Uterus (tissue), 4 donors: ENCODE data around the gene ANKRD65. TPM values are rescaled to one million over a fixed set of nuclear protein-coding genes. Genes with fewer than 3 reads are reported as not detected.
A peak's percentile ranks its signal among the peaks of the same experiment; 100 is the strongest.

Experiments
- DNase-seq, 2 donors: peaks; one replicate each; pipeline ENCODE4 v3.0.0-alpha.2; 2019 to 2020
- H3K27ac ChIP-seq, 2 donors: fragments of 200-600 bp; sonication (generic); 1 replicate in 1 of 2; 2 replicates in 1 of 2; pipeline ENCODE4 v1.5.1; 2016 to 2018
- H3K27me3 ChIP-seq, 2 donors: fragments of 200-600 bp; sonication (generic); one replicate each; pipeline ENCODE4 v1.5.1; 2018 to 2019; ENCODE audit warnings: control low read depth in 1 of 2
- H3K36me3 ChIP-seq, 2 donors: fragments of 200-600 bp; sonication (generic); one replicate each; pipeline ENCODE4 v1.5.1; 2019; ENCODE audit warnings: control low read depth in 1 of 2
- H3K4me1 ChIP-seq, 2 donors: fragments of 200-600 bp; sonication (generic); one replicate each; pipeline ENCODE4 v1.5.1; 2018 to 2019; ENCODE audit warnings: control low read depth in 1 of 2
- H3K4me3 ChIP-seq, 2 donors: fragments of 200-600 bp; sonication (generic); 1 replicate in 1 of 2; 2 replicates in 1 of 2; pipeline ENCODE4 v1.5.1; 2018 to 2019; ENCODE audit warnings: mild to moderate bottlenecking in 1 of 2
- H3K9me3 ChIP-seq, 2 donors: fragments of 200-600 bp; sonication (generic); one replicate each; pipeline ENCODE4 v1.5.1; 2019; ENCODE audit warnings: control low read depth in 1 of 2
- CTCF ChIP-seq, 4 experiments: fragments of 200-600 bp in 2 of 4; fragments of 450-650 bp in 2 of 4; sonication (generic) in 2 of 4; IDR thresholded peaks; one replicate each; pipeline ENCODE4 v1.5.1; 2016 to 2019; ENCODE audit warnings: antibody characterized with exemption in 4 of 4, mild to moderate bottlenecking in 2 of 4, moderate library complexity in 1 of 4
- POLR2A ChIP-seq, 2 donors: fragments of 450-650 bp; IDR thresholded peaks; one replicate each; pipeline ENCODE4 v1.6.1; 2016; ENCODE audit warnings: antibody characterized with exemption in 2 of 2, mild to moderate bottlenecking in 1 of 2, moderate library complexity in 1 of 2
- intact Hi-C: fragments of 100-400 bp; cut with DNase I; formaldehyde crosslinking; loops from one replicate; pipeline ENCODE4 v1.15.1; 2023; ENCODE audit warnings: low total_unique reads
- total RNA-seq, 4 donors: library from RNA; depleted of rRNA in 3 of 4; stranded (reverse); fragments of >200 nt in 3 of 4; gene quantifications; one replicate each; pipeline versions ENCODE4 v1.1.0 to v1.2.4, GENCODE V29; 2014 to 2023
- donor health status: DM: yes; HTN: yes; CAD: no.

Gene ANKRD65
- total RNA-seq, 4 donors from 2014 or later, result 1.3 to 20.0 (median 6.7) TPM

- no peaks in the 10 kb centered on the region for H3K9me3 ChIP-seq
- no peaks in the 10 kb centered on the region for H3K27me3 ChIP-seq
- DNase-seq, result no peak
- no peaks in the 10 kb centered on the region for H3K36me3 ChIP-seq
- peaks cover 9 to 20% of the 10 kb centered on the region in 2 donors for H3K4me1 ChIP-seq
- H3K4me3 ChIP-seq, result peak overlapping the region; percentile 2 to 36
- TF ChIP-seq CTCF (IDR thresholded peaks at IDR 0.05) (no peak), POLR2A (IDR thresholded peaks at IDR 0.05) (no peak)
- peak overlapping the region; percentile 45 to 77 for H3K27ac ChIP-seq
- intact Hi-C loops, result no loop called here
These were observed 6.2 kb upstream of the ANKRD65 start for GRCh38 chr1:1427106-1427819.

DNA sequence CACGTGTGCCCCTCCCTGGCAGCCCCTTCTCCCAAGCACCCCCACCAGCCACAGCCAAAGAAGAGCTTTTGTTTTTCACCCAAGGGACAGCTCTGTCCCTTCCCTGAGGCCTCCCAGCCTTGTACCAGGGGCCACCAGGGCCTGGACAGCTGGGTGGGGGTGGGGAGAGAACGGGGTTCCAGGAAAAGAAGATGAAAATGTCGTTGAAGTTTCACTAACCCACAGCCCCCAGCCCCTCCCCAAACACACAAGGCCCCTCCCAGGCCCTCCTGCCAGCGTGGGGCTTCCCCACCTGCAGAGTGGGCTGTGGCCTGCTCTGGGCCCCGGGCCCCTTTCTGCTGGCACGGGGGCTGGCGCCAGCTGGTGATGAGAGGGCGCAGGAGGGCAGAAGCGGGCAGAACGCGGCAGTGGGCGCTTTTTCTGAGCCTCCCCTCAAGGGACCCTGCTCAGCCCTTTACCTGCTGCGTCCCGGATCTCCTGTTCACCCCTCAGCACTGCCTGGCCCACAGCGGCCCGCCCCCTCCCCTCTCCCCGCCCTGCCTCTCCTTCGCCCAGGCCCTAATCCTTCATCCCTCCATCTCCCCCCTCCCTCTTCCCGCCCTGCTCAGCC, 5.5 kb upstream of the ANKRD65 start:
- Histone ChIP-seq H3K9me3 (no peaks in the 10 kb centered on the region), H3K36me3 (no peaks in the 10 kb centered on the region), H3K27me3 (no peaks in the 10 kb centered on the region), H3K4me3 (no peak overlapping the region), H3K27ac (no peak overlapping the region), H3K4me1 (peaks cover 9 to 13% of the 10 kb centered on the region in 2 donors)
- intact Hi-C loops, result no loop called here
- no peak for DNase-seq
- TF ChIP-seq POLR2A (IDR thresholded peaks at IDR 0.05) (no peak), CTCF (IDR thresholded peaks at IDR 0.05) (no peak)

- Histone ChIP-seq H3K4me3 (no peak overlapping the region), H3K4me1 (peaks cover 7 to 9% of the 10 kb centered on the region in 2 donors), H3K27ac (no peak overlapping the region), H3K36me3 (no peaks in the 10 kb centered on the region), H3K27me3 (no peaks in the 10 kb centered on the region), H3K9me3 (no peaks in the 10 kb centered on the region)
- no peak for TF ChIP-seq POLR2A (IDR thresholded peaks at IDR 0.05)
- TF ChIP-seq CTCF (IDR thresholded peaks at IDR 0.05), result no peak
- DNase-seq, result no peak
- intact Hi-C loops, result no loop called here
These were observed 4.8 kb upstream of the ANKRD65 start for GRCh38 chr1:1425753-1426495.

GRCh38 chr1:1425426-1425752, 4.3 kb upstream of the ANKRD65 start:
- Histone ChIP-seq H3K27ac (no peak overlapping the region), H3K4me3 (no peak overlapping the region), H3K27me3 (no peaks in the 10 kb centered on the region), H3K36me3 (no peaks in the 10 kb centered on the region), H3K4me1 (peaks cover 1 to 7% of the 10 kb centered on the region in 2 donors), H3K9me3 (no peaks in the 10 kb centered on the region)
- no peak for DNase-seq
- intact Hi-C loops, result no loop called here
- TF ChIP-seq CTCF (IDR thresholded peaks at IDR 0.05), result no peak
- TF ChIP-seq POLR2A (IDR thresholded peaks at IDR 0.05), result no peak

DNA sequence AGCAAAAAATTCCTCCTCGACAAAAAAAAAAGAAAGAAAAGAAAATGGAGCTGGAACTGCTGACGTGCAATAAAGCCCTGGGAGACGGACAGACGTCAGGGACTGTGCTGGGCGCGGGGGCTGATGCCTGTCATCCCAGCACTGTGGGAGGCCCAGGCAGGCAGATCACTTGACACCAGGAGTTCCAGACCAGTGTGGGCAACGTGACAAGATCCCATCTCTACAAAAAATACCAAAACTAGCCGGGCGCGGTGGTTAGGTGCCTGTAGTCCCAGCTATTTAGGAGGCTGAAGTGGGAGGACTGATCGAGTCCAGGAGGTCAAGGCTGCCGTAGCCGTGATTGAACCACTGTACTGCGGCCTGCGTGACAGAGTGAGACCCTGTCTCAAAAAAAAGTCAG, 3.6 kb upstream of the ANKRD65 start:
- H3K4me1 ChIP-seq, result peaks cover 0 to 3% of the 10 kb centered on the region in 2 donors
- TF ChIP-seq POLR2A (IDR thresholded peaks at IDR 0.05), result no peak
- TF ChIP-seq CTCF (IDR thresholded peaks at IDR 0.05), result no peak
- DNase-seq, result no peak

More for the DNA sequence above, 3.6 kb upstream of the ANKRD65 start:
- intact Hi-C loops, result no loop called here
- Histone ChIP-seq H3K9me3 (no peaks in the 10 kb centered on the region), H3K36me3 (no peaks in the 10 kb centered on the region), H3K27ac (no peak overlapping the region), H3K27me3 (no peaks in the 10 kb centered on the region), H3K4me3 (no peak overlapping the region)
